ENCODE results near the gene PLA2G10. TPM values are rescaled to one million over a fixed set of nuclear protein-coding genes. Genes with fewer than 3 reads are reported as not detected.

The PLA2G10 gene
- total and polyA plus RNA-seq, 12 donors: 0.03 TPM; not detected in 11

Other genes starting within 250 kb of the PLA2G10 start
- gene PARN, start 64.0 kb downstream of the PLA2G10 start, total RNA-seq: 10 to 100 TPM; 15.3 to 25.3 (median 24.1) TPM
- gene PARN, start 64.0 kb downstream of the PLA2G10 start, polyA plus RNA-seq: 10 to 100 TPM in 1 of 2 donors, 1 to 10 TPM in 1; 7.0 to 12.2 TPM
- 10 to 100 TPM; 33.2 to 42.5 (median 36.5) TPM for gene BFAR, start 61.4 kb downstream of the PLA2G10 start, total RNA-seq
- gene BFAR, start 61.4 kb downstream of the PLA2G10 start, polyA plus RNA-seq: 10 to 100 TPM; 21.7 to 31.5 TPM
- gene NPIPA3, start 9.1 kb upstream of the PLA2G10 start, total RNA-seq: 1 to 10 TPM in 5 of 10 donors, under 1 TPM in 2, not detected in 3; 0.42 to 3.6 (median 2.2) TPM
- gene NPIPA3, start 9.1 kb upstream of the PLA2G10 start, polyA plus RNA-seq: 1 to 10 TPM in 1 of 2 donors, under 1 TPM in 1; 0.94 to 2.8 TPM
- 1 to 10 TPM in 7 of 10 donors, under 1 TPM in 2, not detected in 1; 0.24 to 4.7 (median 2.4) TPM for gene NPIPA2, start 48.2 kb upstream of the PLA2G10 start, total RNA-seq
- gene NPIPA2, start 48.2 kb upstream of the PLA2G10 start, polyA plus RNA-seq: 10 to 100 TPM in 1 of 2 donors, under 1 TPM in 1; 0.20 to 10.6 TPM
- gene NOMO1, start 139.4 kb upstream of the PLA2G10 start, total RNA-seq: 100 to 1,000 TPM in 8 of 10 donors, 10 to 100 TPM in 2; 98.4 to 156 (median 123) TPM
- gene NOMO1, start 139.4 kb upstream of the PLA2G10 start, polyA plus RNA-seq: 10 to 100 TPM; 21.4 to 54.2 TPM
- gene NPIPA1, start 243.1 kb upstream of the PLA2G10 start, total RNA-seq: 10 to 100 TPM; 31.2 to 52.1 (median 39.5) TPM
- gene NPIPA1, start 243.1 kb upstream of the PLA2G10 start, polyA plus RNA-seq: 100 to 1,000 TPM in 1 of 2 donors, 10 to 100 TPM in 1; 45.0 to 165 TPM

Data from heart right ventricle (tissue), 12 donors.